HL-60 (cell line): ENCODE results near the gene TAOK3.

ENCODE experiments used
- GABPA ChIP-seq: IDR thresholded peaks from 2 replicates; pipeline ENCODE4 v1.6.1; 2012; ENCODE audit warnings: low read depth
- TF ChIP-seq, protein P1 (sequence below): IDR thresholded peaks from one replicate; pipeline ENCODE4 v1.5.1; 2011; ENCODE audit warnings: low read length, control low read depth, inconsistent platforms; ENCODE audit not compliant: insufficient read depth

DNA sequence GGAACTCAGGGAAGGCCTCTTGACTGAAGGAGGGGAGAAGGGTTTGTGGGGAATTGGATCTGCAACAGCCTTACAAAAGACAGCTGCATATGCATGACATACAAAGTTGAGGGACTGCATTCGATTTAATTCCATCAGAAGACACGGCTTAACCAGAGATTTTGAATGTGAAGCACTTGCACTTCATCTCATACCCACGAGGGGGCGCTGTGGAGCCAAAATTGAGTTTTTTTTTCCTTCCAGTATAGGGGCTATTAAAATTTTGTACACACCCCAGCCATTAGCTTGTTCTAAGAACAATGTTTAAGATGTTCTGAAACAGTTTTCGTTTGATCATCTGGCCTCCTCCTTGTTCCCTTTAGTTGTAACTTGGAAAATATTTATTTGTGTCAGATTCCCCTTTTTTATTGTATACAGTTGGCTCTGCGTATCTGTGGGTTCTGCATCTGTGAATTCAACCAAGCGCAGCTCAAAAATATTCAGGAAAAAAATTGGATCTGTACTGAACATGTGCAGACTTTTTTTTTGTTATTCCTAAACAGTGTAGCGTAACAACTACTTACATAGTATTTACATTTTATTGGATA lies 5.3 kb upstream of the TAOK3 start:
- no peak for TF ChIP-seq GABPA
- TF ChIP-seq, protein P1, sequence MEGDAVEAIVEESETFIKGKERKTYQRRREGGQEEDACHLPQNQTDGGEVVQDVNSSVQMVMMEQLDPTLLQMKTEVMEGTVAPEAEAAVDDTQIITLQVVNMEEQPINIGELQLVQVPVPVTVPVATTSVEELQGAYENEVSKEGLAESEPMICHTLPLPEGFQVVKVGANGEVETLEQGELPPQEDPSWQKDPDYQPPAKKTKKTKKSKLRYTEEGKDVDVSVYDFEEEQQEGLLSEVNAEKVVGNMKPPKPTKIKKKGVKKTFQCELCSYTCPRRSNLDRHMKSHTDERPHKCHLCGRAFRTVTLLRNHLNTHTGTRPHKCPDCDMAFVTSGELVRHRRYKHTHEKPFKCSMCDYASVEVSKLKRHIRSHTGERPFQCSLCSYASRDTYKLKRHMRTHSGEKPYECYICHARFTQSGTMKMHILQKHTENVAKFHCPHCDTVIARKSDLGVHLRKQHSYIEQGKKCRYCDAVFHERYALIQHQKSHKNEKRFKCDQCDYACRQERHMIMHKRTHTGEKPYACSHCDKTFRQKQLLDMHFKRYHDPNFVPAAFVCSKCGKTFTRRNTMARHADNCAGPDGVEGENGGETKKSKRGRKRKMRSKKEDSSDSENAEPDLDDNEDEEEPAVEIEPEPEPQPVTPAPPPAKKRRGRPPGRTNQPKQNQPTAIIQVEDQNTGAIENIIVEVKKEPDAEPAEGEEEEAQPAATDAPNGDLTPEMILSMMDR, result peak; percentile 83
